NCI-H2227 treated with DMSO at 0.1 percent for 48 hours (cell line): ENCODE data around the gene ADAM23.

ENCODE experiments used
- DNase-seq: peaks from one replicate; lab custom pipeline; 2025; lab: John Stamatoyannopoulos, UW

The ADAM23 gene

GRCh38 chr2:206443735-206444527 is 599 bp downstream of the ADAM23 start:
- peak; percentile 62 for DNase-seq

GRCh38 chr2:206445948-206446347 is 2.6 kb downstream of the ADAM23 start:
- no peak for DNase-seq

GRCh38 chr2:206452242-206452641 is 8.9 kb downstream of the ADAM23 start:
- no peak for DNase-seq

GRCh38 chr2:206452750-206453149 is 9.4 kb downstream of the ADAM23 start:
- DNase-seq: peak; percentile 54

- no peak for DNase-seq
These were observed 12.9 kb downstream of the ADAM23 start for GRCh38 chr2:206456078-206456754.

GRCh38 chr2:206457188-206457634 is 13.9 kb downstream of the ADAM23 start:
- no peak for DNase-seq

GRCh38 chr2:206462240-206462854 is 19.0 kb downstream of the ADAM23 start:
- no peak for DNase-seq

GRCh38 chr2:206463685-206464084 is 20.4 kb downstream of the ADAM23 start:
- no peak for DNase-seq

- no peak for DNase-seq
These were observed 21.3 kb downstream of the ADAM23 start for GRCh38 chr2:206464597-206464996.

GRCh38 chr2:206471524-206472062 is 28.3 kb downstream of the ADAM23 start:
- DNase-seq: no peak

GRCh38 chr2:206472094-206472493 is 28.8 kb downstream of the ADAM23 start:
- DNase-seq: no peak

- DNase-seq: no peak
These were observed 30.8 kb downstream of the ADAM23 start for GRCh38 chr2:206474099-206474498.

- DNase-seq: peak; percentile 89
These were observed 34.0 kb downstream of the ADAM23 start for GRCh38 chr2:206477296-206477695.

GRCh38 chr2:206478340-206478739 is 35.0 kb downstream of the ADAM23 start:
- DNase-seq: no peak

- no peak for DNase-seq
These were observed 36.8 kb downstream of the ADAM23 start for GRCh38 chr2:206480161-206480560.

- DNase-seq: no peak
These were observed 37.3 kb downstream of the ADAM23 start for GRCh38 chr2:206480620-206481019.

GRCh38 chr2:206481056-206481455 is 37.7 kb downstream of the ADAM23 start:
- no peak for DNase-seq

- DNase-seq: no peak
These were observed 38.8 kb downstream of the ADAM23 start for GRCh38 chr2:206482123-206482522.

GRCh38 chr2:206482633-206483032 is 39.3 kb downstream of the ADAM23 start:
- no peak for DNase-seq

GRCh38 chr2:206488053-206488452 is 44.7 kb downstream of the ADAM23 start:
- DNase-seq: no peak

- DNase-seq: no peak
These were observed 45.3 kb downstream of the ADAM23 start for GRCh38 chr2:206488623-206489022.

GRCh38 chr2:206494061-206494460 is 50.7 kb downstream of the ADAM23 start:
- DNase-seq: no peak

- DNase-seq: no peak
These were observed 59.4 kb downstream of the ADAM23 start for GRCh38 chr2:206502729-206503128.
